Activated CD8-positive, alpha-beta memory T cell treated with anti-CD3 and anti-CD28 coated beads, Interleukin-2, amount 50 U/mL, for 24 hours (primary cell): ENCODE data around the gene MLLT3.

Source experiments
- DNase-seq: peaks from one replicate; pipeline ENCODE4 v3.0.0-alpha.2; 2020; ENCODE audit errors: extremely low read depth

MLLT3 gene

GRCh38 chr9:20305452-20305851 lies 316.8 kb downstream of the MLLT3 start:
- no peak for DNase-seq

GRCh38 chr9:20303996-20304395 lies 318.3 kb downstream of the MLLT3 start:
- DNase-seq, result no peak

GRCh38 chr9:20303066-20303465 lies 319.2 kb downstream of the MLLT3 start:
- DNase-seq, result no peak

GRCh38 chr9:20302197-20302596 lies 320.1 kb downstream of the MLLT3 start:
- no peak for DNase-seq

- no peak for DNase-seq
These were observed 321.7 kb downstream of the MLLT3 start for GRCh38 chr9:20300430-20301115.

- no peak for DNase-seq
These were observed 324.6 kb downstream of the MLLT3 start for GRCh38 chr9:20297646-20298084.

GRCh38 chr9:20295555-20295954 lies 326.7 kb downstream of the MLLT3 start:
- DNase-seq, result no peak

- no peak for DNase-seq
These were observed 328.1 kb downstream of the MLLT3 start for GRCh38 chr9:20294046-20294750.

- no peak for DNase-seq
These were observed 330.3 kb downstream of the MLLT3 start for GRCh38 chr9:20292002-20292401.
